Fibroblast of lung (primary cell): ENCODE measurements around the gene STK32C. TPM values are rescaled to one million over a fixed set of nuclear protein-coding genes. Genes with fewer than 3 reads are reported as not detected.

Experiments used
- DNase-seq, 2 donors: peaks; one replicate each; pipeline versions ENCODE4 v3.0.0 to v3.0.0-alpha.2; 2010; ENCODE audit warnings: low read depth in 2 of 2
- H2AFZ ChIP-seq: 2 replicates; pipeline ENCODE4 v1.5.1; 2012; ENCODE audit warnings: low read length, control low read depth, inconsistent platforms
- H3K27ac ChIP-seq: 2 replicates; pipeline ENCODE4 v1.5.1; 2011; ENCODE audit warnings: low read length, control low read depth; ENCODE audit not compliant: insufficient read depth
- H3K27me3 ChIP-seq: 2 replicates; pipeline ENCODE4 v1.5.1; 2011; ENCODE audit warnings: mild to moderate bottlenecking, low read length; ENCODE audit not compliant: control insufficient read depth, insufficient read depth
- H3K36me3 ChIP-seq: 2 replicates; pipeline ENCODE4 v1.5.1; 2011; ENCODE audit warnings: low read length; ENCODE audit not compliant: control insufficient read depth, insufficient read depth
- H3K4me1 ChIP-seq: 2 replicates; pipeline ENCODE4 v1.5.1; 2011; ENCODE audit warnings: low read length; ENCODE audit not compliant: control insufficient read depth, insufficient read depth; ENCODE audit errors: extremely low read depth
- H3K4me2 ChIP-seq: 2 replicates; pipeline ENCODE4 v1.5.1; 2011; ENCODE audit warnings: low read length, control low read depth; ENCODE audit not compliant: insufficient read depth; ENCODE audit errors: extremely low read depth
- H3K4me3 ChIP-seq, 4 experiments: fragments of 200-600 bp in 1 of 4; sonication (generic) in 1 of 4; replicated peaks in 1 of 4; 2 replicates each; pipeline ENCODE4 v1.5.1; 2011 to 2016; ENCODE audit warnings: low read length in 4 of 4, low read depth in 3 of 4, mild to moderate bottlenecking in 3 of 4, control low read depth in 2 of 4, inconsistent platforms in 1 of 4, mixed read lengths in 1 of 4; ENCODE audit not compliant: insufficient read depth in 1 of 4; ENCODE audit errors: control extremely low read depth in 1 of 4
- H3K79me2 ChIP-seq: 2 replicates; pipeline ENCODE4 v1.5.1; 2012; ENCODE audit warnings: mild to moderate bottlenecking, low read length, inconsistent platforms; ENCODE audit not compliant: control insufficient read depth, insufficient read depth
- H3K9ac ChIP-seq: 2 replicates; pipeline ENCODE4 v1.5.1; 2011; ENCODE audit warnings: mild to moderate bottlenecking, low read length, control low read depth; ENCODE audit not compliant: insufficient read depth
- H3K9me3 ChIP-seq: 2 replicates; pipeline ENCODE4 v1.5.1; 2012; ENCODE audit warnings: low read depth, low read length; ENCODE audit not compliant: control insufficient read depth, insufficient read depth
- H4K20me1 ChIP-seq: 2 replicates; pipeline ENCODE4 v1.5.1; 2011; ENCODE audit warnings: low read length; ENCODE audit not compliant: control insufficient read depth, insufficient read depth; ENCODE audit errors: extremely low read depth
- CTCF ChIP-seq, 2 donors: IDR thresholded peaks in 1 of 2; conservative IDR thresholded peaks in 1 of 2; 1 replicate in 1 of 2; 2 replicates in 1 of 2; pipeline ENCODE4 v1.5.1; 2011 to 2012; ENCODE audit warnings: low read length in 2 of 2, control low read depth in 1 of 2, inconsistent platforms in 1 of 2, low read depth in 1 of 2, mild to moderate bottlenecking in 1 of 2
- EZH2 ChIP-seq: IDR thresholded peaks from 2 replicates; pipeline ENCODE4 v1.5.1; 2012; ENCODE audit warnings: low read length, control low read depth, mild to moderate bottlenecking; ENCODE audit errors: missing control alignments
- polyA plus RNA-seq, 2 donors: library from polyadenylated mRNA; depleted of rRNA in 1 of 2; stranded (reverse) in 1 of 2; unstranded in 1 of 2; fragments of >200 nt; gene quantifications; 2 replicates each; pipeline ENCODE4 v1.2.1, GENCODE V29; 2011 to 2012; ENCODE audit warnings: missing spikeins in 1 of 2
- total RNA-seq: library from RNA; depleted of rRNA; stranded (reverse); fragments of >200 nt; gene quantifications from 2 replicates; pipeline ENCODE4 v1.2.1, GENCODE V29; 2014

The STK32C gene
- total and polyA plus RNA-seq, 2 donors (not counting 1 experiment from before 2014, with no cell fraction given): 4.4 to 21.5 TPM

GRCh38 chr10:132226586-132227405, 81.0 kb downstream of the STK32C start:
- TF ChIP-seq EZH2 (no peak), CTCF (conservative IDR thresholded peaks at IDR 0.05 in 1 of 2, IDR thresholded peaks at IDR 0.05 in 1 of 2; ENCODE audit: low read depth in 1 of 2, low read length in 2 of 2) (no peak)
- no peaks in the 10 kb centered on the region for H3K9me3 ChIP-seq
- no peaks in the 10 kb centered on the region for H3K27me3 ChIP-seq
- H3K4me3 ChIP-seq: no peak overlapping the region
- no peaks in the 10 kb centered on the region for H3K4me1 ChIP-seq
- no peaks in the 10 kb centered on the region for H4K20me1 ChIP-seq
- no peaks in the 10 kb centered on the region for H3K36me3 ChIP-seq
- H3K79me2 ChIP-seq: no peaks in the 10 kb centered on the region
- no peak overlapping the region for H2AFZ ChIP-seq
- DNase-seq: no peak
- H3K27ac ChIP-seq: no peak overlapping the region
- H3K4me2 ChIP-seq: no peak overlapping the region
- no peak overlapping the region for H3K9ac ChIP-seq

GRCh38 chr10:132225849-132226205, 81.9 kb downstream of the STK32C start:
- no peak overlapping the region for H3K9ac ChIP-seq
- H3K36me3 ChIP-seq: no peaks in the 10 kb centered on the region
- H3K79me2 ChIP-seq: no peaks in the 10 kb centered on the region
- no peak overlapping the region for H2AFZ ChIP-seq
- H4K20me1 ChIP-seq: no peaks in the 10 kb centered on the region
- no peaks in the 10 kb centered on the region for H3K9me3 ChIP-seq
- no peaks in the 10 kb centered on the region for H3K27me3 ChIP-seq
- H3K4me3 ChIP-seq: no peak overlapping the region
- no peak for TF ChIP-seq CTCF (conservative IDR thresholded peaks at IDR 0.05 in 1 of 2, IDR thresholded peaks at IDR 0.05 in 1 of 2; ENCODE audit: low read depth in 1 of 2, low read length in 2 of 2)
- no peak for TF ChIP-seq EZH2
- DNase-seq: no peak
- no peak overlapping the region for H3K4me2 ChIP-seq
- H3K4me1 ChIP-seq: no peaks in the 10 kb centered on the region
- no peak overlapping the region for H3K27ac ChIP-seq

DNA sequence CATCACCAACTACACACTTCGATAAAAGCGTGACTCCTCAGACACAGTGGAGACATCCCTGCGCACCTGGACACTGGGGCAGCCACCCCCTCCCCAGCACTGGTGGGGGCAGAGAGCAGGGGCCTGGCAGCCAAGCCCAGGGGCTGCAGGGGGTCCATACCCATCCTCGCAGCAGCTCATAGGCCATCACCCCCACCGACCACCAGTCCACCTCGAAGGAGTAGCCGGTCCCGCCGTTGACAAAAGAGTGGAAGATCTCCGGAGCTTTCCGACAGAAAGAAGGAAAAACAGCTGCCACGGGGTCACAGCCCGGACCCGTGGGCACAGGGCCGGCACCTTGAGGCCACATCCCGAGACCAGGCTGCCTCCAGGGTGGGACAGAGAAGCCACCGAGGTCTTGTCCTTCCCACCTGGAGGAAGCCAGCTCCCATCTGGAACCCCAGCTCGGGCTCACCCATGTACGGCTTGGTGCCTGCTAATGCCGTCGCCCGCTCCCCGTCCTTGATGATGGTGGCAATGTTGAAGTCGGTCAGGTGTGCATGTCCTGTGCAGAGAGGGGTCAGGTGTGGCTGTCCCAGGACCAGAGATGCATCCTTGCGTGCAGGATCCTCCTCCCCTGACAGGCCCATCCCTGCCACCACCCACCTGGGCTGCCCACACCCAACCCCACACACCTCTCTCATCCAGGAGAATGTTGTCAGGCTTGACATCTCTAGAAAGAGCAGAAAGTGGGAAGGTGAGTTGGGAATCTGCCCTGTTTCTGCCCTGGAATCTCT, 82.5 kb downstream of the STK32C start:
- no peaks in the 10 kb centered on the region for H4K20me1 ChIP-seq
- no peak overlapping the region for H3K4me2 ChIP-seq
- DNase-seq: no peak
- no peak overlapping the region for H3K9ac ChIP-seq
- H3K36me3 ChIP-seq: no peaks in the 10 kb centered on the region
- H3K79me2 ChIP-seq: no peaks in the 10 kb centered on the region
- TF ChIP-seq EZH2: no peak
- no peak for TF ChIP-seq CTCF (conservative IDR thresholded peaks at IDR 0.05 in 1 of 2, IDR thresholded peaks at IDR 0.05 in 1 of 2; ENCODE audit: low read depth in 1 of 2, low read length in 2 of 2)
- H2AFZ ChIP-seq: no peak overlapping the region
- H3K9me3 ChIP-seq: no peaks in the 10 kb centered on the region
- H3K27me3 ChIP-seq: no peaks in the 10 kb centered on the region
- H3K4me1 ChIP-seq: no peaks in the 10 kb centered on the region
- no peak overlapping the region for H3K4me3 ChIP-seq
- no peak overlapping the region for H3K27ac ChIP-seq
